Activated T-cell treated with anti-CD3 and anti-CD28 coated beads for 48 hours (primary cell): Measurements from ENCODE around the gene SNX32.
A peak's percentile ranks its signal among the peaks of the same experiment; 100 is the strongest.
"Not testable (repeated sequence)": the region's sequence is repeated elsewhere in the genome, so short reads cannot be mapped to it uniquely, and the experiment has no call there.

Experiments used
- DNase-seq: peaks from one replicate; pipeline ENCODE4 v3.0.0-alpha.2; 2020; ENCODE audit warnings: low read depth

SNX32 gene

GRCh38 chr11:65829459-65829858 is 4.3 kb upstream of the SNX32 start:
- no peak for DNase-seq

DNA sequence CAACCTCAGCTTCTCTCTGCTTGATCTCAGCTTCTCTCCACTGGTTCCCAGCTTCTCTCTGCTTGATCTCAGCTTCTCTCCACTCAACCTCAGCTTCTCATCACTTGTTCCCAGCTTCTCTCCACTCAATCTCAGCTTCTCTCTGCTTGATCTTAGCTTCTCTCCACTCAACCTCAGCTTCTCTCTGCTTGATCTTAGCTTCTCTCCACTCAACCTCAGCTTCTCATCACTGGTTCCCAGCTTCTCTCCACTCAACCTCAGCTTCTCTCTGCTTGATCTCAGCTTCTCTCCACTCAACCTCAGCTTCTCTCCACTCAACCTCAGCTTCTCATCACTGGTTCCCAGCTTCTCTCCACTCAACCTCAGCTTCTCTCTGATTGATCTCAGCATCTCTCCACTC is 1.5 kb upstream of the SNX32 start:
- DNase-seq = not testable (repeated sequence)

GRCh38 chr11:65834202-65834601 is 439 bp downstream of the SNX32 start:
- no peak for DNase-seq

GRCh38 chr11:65842144-65842543 is 8.4 kb downstream of the SNX32 start:
- DNase-seq = no peak

DNA sequence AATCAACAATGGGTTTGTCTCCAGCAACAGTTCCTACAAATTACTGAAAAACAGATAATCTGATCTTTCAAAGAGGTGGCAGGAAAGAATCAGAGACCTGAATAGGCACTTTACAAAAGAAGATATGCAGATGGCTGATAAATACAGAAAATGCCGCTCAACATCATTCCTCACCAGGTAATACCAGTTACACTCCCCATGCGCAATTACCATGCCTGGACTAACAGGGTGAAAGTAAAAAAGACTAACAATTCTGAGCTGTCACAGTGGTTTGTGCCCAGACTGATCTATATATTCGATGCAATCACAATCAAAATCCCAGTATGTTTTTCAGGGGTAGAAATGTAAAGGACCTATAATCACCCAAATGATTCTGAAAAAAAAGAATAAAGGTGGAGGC is 10.0 kb downstream of the SNX32 start:
- no peak for DNase-seq

DNA sequence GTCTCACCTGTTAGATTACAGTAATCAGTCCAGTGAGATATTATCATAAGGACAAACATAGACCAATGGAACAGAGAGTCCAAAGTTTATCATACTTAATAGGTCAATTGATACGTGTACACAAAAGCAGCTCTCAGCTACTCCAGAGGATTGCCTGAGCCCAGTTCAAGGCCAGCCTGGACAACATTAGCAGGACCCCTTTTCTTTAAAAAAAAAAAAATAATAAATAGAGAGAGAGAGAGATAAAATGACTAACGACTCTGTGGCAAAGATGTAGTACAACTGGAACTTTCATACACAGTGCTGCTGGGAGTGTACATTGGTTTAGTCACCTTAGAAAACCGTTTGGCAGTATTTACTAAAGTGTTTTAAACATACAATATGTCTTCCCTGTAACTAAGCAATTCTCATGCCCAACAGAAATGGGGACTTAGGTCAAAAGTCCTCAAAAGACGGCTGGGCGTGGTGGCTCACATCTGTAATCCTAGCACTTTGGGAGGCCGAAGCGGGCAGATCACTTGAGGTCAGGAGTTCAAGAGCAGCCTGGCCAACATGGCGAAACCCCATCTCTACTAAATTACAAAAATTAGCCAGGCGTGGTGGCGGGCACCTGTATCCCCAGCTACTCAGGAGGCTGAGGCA is 10.6 kb downstream of the SNX32 start:
- no peak for DNase-seq

GRCh38 chr11:65847746-65848145 is 14.0 kb downstream of the SNX32 start:
- DNase-seq = no peak

DNA sequence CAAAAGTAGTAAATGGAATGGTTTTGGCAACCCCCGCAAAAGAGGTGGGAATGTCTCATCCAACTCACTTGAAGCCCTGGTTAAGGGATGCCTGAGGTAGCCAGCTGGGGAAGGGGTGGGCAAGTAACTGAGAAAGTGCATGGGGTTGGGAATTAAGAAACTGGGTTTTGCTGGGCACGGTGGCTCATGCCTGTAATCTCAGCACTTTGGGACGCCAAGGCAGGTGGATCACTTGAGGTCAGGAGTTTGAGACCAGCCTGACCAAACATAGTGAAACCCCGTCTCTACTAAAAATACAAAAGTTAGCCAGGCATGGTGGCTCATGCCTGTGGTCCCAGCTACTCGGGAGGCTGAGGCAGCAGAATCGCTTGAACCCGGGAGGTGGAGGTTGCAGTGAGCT is 14.9 kb downstream of the SNX32 start:
- not testable (repeated sequence) for DNase-seq

GRCh38 chr11:65849366-65849765 is 15.6 kb downstream of the SNX32 start:
- no peak for DNase-seq

DNA sequence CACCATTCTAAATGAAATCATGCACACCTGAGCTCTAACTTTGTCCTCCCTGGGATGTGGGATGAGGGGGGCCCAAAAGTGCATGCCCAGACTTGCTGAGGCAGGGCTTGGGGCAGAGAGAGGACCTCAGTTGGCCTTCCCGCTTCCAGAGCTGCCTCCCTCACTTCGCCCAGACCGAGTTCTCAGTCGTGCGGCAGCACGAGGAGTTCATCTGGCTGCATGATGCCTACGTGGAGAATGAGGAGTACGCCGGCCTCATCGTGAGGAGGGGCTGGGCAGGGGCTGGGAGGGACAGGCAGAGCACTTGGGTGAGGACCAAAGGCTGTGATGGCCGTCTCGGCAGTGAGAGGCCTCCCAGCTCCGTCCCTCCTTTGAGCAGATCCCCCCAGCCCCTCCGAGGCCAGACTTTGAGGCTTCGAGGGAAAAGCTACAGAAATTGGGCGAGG is 16.0 kb downstream of the SNX32 start:
- no peak for DNase-seq

- DNase-seq = no peak
Measured at GRCh38 chr11:65850217-65851082, 16.7 kb downstream of the SNX32 start.

DNA sequence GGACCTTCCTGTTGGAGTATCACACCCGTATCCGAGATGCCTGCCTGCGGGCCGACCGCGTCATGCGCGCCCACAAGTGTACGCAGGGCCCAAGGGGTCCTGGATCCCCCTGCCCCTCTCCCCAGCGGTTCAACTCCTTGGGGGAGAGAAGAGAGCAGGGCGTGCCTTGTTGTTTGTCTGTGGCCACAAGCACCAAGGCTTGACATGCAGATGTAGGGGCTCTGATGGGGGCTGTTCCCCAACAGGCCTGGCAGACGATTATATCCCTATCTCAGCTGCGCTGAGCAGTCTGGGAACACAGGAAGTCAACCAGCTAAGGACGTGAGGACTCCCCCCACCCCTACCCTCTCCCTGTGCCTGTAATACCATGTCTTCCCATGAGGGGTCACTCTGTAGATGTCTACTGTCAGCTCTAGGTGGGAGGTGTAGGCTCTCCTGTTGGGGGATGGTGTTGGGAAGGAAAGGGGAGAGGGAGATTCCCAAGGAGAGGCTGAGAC is 17.4 kb downstream of the SNX32 start:
- no peak for DNase-seq

DNA sequence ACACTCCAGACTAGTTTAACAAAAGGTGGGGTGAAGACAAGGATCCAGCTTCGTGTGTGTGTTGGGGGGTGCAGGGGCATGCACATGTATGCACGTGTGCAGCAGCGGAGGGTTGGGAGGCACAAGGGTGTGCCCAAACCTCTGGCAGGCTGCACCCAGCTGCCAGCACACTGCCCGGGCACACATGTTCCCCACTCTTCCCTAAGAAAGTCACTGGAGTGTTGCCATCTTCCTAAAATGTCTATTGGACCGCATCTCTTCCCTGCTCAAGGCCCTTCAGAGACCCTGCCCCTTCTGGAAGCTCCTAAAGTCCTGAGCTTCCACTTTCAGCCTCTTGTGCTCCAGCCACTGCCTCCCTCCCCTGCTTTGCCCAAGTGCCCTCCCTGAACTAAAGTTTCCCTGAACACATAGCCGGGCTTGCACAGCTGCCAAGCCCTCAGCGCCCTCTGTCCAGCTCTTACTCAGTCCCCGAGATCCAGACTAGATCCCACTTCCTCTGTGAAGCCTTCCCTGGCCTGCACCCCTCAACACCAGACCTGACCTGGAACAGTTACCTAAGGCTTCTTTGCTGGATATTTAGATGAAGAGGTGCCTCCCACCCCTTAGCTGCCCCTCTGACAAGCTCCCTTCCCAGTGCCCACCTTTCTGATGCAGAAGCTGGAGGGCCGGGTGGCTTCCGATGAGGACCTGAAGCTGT is 18.2 kb downstream of the SNX32 start:
- DNase-seq = no peak

- DNase-seq = no peak
Measured at GRCh38 chr11:65852508-65853245, 18.9 kb downstream of the SNX32 start.

- no peak for DNase-seq
Measured at GRCh38 chr11:65853246-65853979, 19.6 kb downstream of the SNX32 start.

DNA sequence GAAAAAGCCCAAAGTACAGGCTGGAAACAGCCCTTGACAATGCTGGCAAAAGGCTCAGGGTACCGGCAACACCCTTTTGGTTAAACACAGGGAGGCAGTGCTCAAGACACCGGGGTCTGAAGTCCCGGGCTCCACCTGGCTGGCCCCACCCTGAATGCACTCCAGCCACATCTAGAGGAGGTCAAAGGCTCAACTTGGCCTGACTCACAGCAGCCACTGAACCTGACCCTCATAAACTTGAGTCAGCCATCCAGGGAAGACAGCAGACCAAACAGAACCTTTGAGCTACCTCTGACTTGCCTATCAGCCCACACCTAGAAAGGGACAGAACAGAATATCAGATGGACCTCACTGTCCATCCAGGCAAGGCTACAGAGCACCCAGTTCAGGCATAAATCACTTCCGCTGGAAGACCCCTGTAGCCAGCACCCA is 20.4 kb downstream of the SNX32 start:
- no peak for DNase-seq

GRCh38 chr11:65854852-65855837 is 21.4 kb downstream of the SNX32 start:
- no peak for DNase-seq

DNA sequence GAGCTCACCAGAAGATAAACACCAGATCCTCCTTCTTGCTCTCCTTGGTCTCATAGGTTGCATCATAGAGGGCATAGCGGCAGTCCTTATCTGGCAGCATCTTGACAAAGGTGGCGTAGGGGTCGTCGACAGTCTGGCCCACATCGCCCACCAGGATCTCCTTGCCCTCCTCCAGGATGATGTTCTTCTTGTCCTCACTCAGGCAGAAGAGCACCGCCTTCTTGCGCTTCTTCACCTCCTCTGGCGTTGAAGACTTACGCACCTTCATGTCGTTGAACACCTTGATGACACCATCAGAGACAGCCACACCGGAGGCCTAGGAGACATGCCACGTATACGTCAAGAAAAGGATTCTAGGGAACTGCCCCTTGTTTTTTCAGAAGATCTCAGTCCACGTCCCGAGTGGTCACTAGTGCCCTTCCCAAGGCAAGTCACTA is 22.2 kb downstream of the SNX32 start:
- DNase-seq = no peak

GRCh38 chr11:65856689-65857499 is 23.1 kb downstream of the SNX32 start:
- DNase-seq = peak; percentile 76
